ENCODE results near the gene TMED6. TPM values are rescaled to one million over a fixed set of nuclear protein-coding genes. Genes with fewer than 3 reads are reported as not detected.

TMED6 gene
- total and polyA plus RNA-seq, 2 of the 8 experiments (the other 6 are each of a cell fraction or from before 2014, with no cell fraction given) = not detected

DNA sequence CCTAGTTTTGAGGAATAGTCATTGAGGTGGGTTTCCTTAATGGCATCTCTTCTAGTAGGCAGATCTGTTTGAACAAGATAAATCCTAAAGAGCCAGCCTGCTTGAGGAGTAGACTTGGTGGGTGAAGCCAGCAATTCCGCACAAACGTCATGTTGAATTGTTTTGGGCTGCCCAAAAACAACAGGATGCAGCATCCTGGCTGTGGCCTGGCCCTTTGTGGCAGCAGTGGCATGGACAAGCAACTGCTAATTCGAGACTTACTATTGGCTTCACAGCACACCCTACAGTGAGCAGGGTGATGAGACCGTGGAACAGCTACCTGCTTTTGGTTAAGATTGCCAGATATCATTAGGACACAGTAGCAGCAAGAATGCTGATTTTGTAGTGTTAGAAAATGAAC is 49.7 kb downstream of the TMED6 start:
- FAIRE-seq (no peak), DNase-seq (ENCODE audit: low read depth in 1 of 2, low spot score in 2 of 2) (no peak)
- H2BK5ac ChIP-seq (ENCODE audit: low read depth, low read length) = no peak overlapping the region
- no peak overlapping the region for H3K4me3 ChIP-seq (ENCODE audit: extremely low read depth in 1 of 4, insufficient read depth in 2 of 4, low read depth in 3 of 4, low read length in 4 of 4)
- H2AFZ ChIP-seq (ENCODE audit: low read length) = no peak overlapping the region
- H3K56ac ChIP-seq (replicated peaks; ENCODE audit: insufficient read length, low read depth, low read length) = no peak overlapping the region
- 95% methylated on average over 4 of the region's 4 CpGs; no CpG with 5 or more reads in 1 of the 2 experiments for WGBS, 2 experiments (ENCODE audit: extremely low coverage in 1 of 2, insufficient coverage in 1 of 2, insufficient read length in 1 of 2, insufficient replicate concordance in 2 of 2, low coverage in 1 of 2, low lambda C conversion rate in 2 of 2, missing lambda C conversion rate in 1 of 2)
- no peak overlapping the region for H2BK15ac ChIP-seq (ENCODE audit: low read length)
- no peak overlapping the region for H3K4ac ChIP-seq (replicated peaks; ENCODE audit: insufficient read length, low read depth, low read length)
- CTCF ChIA-PET (ENCODE audit: partially characterized antibody) = interaction anchor here (1.2 to 1.7 kb wide), 2 partner anchors 14 to 143 kb away, joined by 3 to 6 read pairs; no protein-coding TSS in a partner anchor
- H3K4me2 ChIP-seq (ENCODE audit: insufficient read depth in 1 of 2, low read depth in 2 of 2, low read length in 2 of 2) = no peak overlapping the region
- no peaks in the 10 kb centered on the region for H3K27me3 ChIP-seq (replicated peaks in 1 of 4; ENCODE audit: control insufficient read depth in 3 of 4, extremely low read depth in 1 of 4, insufficient read depth in 3 of 4, low read length in 3 of 4)
- no peak overlapping the region for H3K9ac ChIP-seq (replicated peaks in 1 of 4; ENCODE audit: extremely low read depth in 1 of 4, low read depth in 3 of 4, low read length in 3 of 4)
- H3K23me2 ChIP-seq (ENCODE audit: low read depth, low read length) = no peaks in the 10 kb centered on the region
- H3K27ac ChIP-seq (ENCODE audit: low read depth, low read length) = no peak overlapping the region
- no peaks in the 10 kb centered on the region for H3K79me2 ChIP-seq (ENCODE audit: control insufficient read depth in 1 of 2, insufficient read depth in 2 of 2, low read length in 2 of 2)
- no peak overlapping the region for H3K18ac ChIP-seq (ENCODE audit: extremely low read depth, low read length)
- no peaks in the 10 kb centered on the region for H3K79me1 ChIP-seq (ENCODE audit: low read depth, low read length)
- H4K5ac ChIP-seq (ENCODE audit: insufficient read length, low read depth, low read length) = no peak overlapping the region
- no peaks in the 10 kb centered on the region for H3K4me1 ChIP-seq (replicated peaks in 1 of 4; ENCODE audit: control insufficient read depth in 3 of 4, insufficient read depth in 4 of 4, low read length in 3 of 4)
- H2AK5ac ChIP-seq (ENCODE audit: low read depth, low read length) = no peak overlapping the region
- H3K36me3 ChIP-seq (ENCODE audit: control insufficient read depth in 2 of 4, insufficient read depth in 4 of 4, low read length in 3 of 4) = peaks cover 0 to 15% (median 6%) of the 10 kb centered on the region in 4 experiments; a peak in 4 of 8 replicates
- no peaks in the 10 kb centered on the region for H4K20me1 ChIP-seq (replicated peaks in 1 of 2; ENCODE audit: control insufficient read depth in 1 of 2, insufficient read depth in 2 of 2, low read length in 2 of 2)
- no peak overlapping the region for H4K91ac ChIP-seq (replicated peaks; ENCODE audit: insufficient read length, low read length)
- H2BK12ac ChIP-seq (ENCODE audit: low read depth, low read length) = no peak overlapping the region
- H3K23ac ChIP-seq (ENCODE audit: insufficient read length) = no peak overlapping the region
- H3K14ac ChIP-seq (ENCODE audit: insufficient read length) = no peak overlapping the region
- H4K8ac ChIP-seq (ENCODE audit: extremely low read depth, insufficient read depth, low read length) = no peak overlapping the region
- no peak overlapping the region for H2BK120ac ChIP-seq (replicated peaks; ENCODE audit: low read depth, low read length)
- H2BK20ac ChIP-seq (ENCODE audit: low read length) = no peak overlapping the region
- H3K9me3 ChIP-seq (ENCODE audit: insufficient read depth in 2 of 2, low read depth in 1 of 2, low read length in 1 of 2) = no peaks in the 10 kb centered on the region
- POLR2A ChIA-PET (ENCODE audit: partially characterized antibody) = interaction anchor here (1.1 to 1.7 kb wide), 2 partner anchors 8 to 169 kb away, joined by 3 read pairs; no protein-coding TSS in a partner anchor
- no peak for TF ChIP-seq RXRA (IDR thresholded peaks at IDR 0.05; ENCODE audit: insufficient read depth, low read depth, low read length)
- no peak for TF ChIP-seq CEBPB (IDR thresholded peaks at IDR 0.05; ENCODE audit: low read depth, low read length)
- TF ChIP-seq TBP (IDR thresholded peaks at IDR 0.05; ENCODE audit: low read depth, low read length) = no peak
- TF ChIP-seq SUZ12 (IDR thresholded peaks at IDR 0.05; ENCODE audit: low read length) = no peak
- no peak for TF ChIP-seq EZH2 (IDR thresholded peaks at IDR 0.05; ENCODE audit: low read depth, low read length, severe bottlenecking)
- TF ChIP-seq, protein P1, sequence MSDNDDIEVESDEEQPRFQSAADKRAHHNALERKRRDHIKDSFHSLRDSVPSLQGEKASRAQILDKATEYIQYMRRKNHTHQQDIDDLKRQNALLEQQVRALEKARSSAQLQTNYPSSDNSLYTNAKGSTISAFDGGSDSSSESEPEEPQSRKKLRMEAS (IDR thresholded peaks at IDR 0.05) = no peak
- TF ChIP-seq SAP30 (IDR thresholded peaks at IDR 0.05; ENCODE audit: insufficient read depth, insufficient replicate concordance, low read length) = no peak
- TF ChIP-seq CTBP2 (IDR thresholded peaks at IDR 0.05; ENCODE audit: borderline replicate concordance, insufficient read depth, insufficient read length, low read length) = no peak
- no peak for TF ChIP-seq FOSL1 (IDR thresholded peaks at IDR 0.05; ENCODE audit: insufficient read depth, low read depth, low read length)
- TF ChIP-seq, protein P2, sequence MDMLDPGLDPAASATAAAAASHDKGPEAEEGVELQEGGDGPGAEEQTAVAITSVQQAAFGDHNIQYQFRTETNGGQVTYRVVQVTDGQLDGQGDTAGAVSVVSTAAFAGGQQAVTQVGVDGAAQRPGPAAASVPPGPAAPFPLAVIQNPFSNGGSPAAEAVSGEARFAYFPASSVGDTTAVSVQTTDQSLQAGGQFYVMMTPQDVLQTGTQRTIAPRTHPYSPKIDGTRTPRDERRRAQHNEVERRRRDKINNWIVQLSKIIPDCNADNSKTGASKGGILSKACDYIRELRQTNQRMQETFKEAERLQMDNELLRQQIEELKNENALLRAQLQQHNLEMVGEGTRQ (IDR thresholded peaks at IDR 0.05; ENCODE audit: low read length) = no peak
- TF ChIP-seq EGR1 (IDR thresholded peaks at IDR 0.05; ENCODE audit: borderline replicate concordance, low read depth, low read length) = no peak
- no peak for TF ChIP-seq NANOG (IDR thresholded peaks at IDR 0.05; ENCODE audit: insufficient read depth, low read depth, low read length, poor library complexity, severe bottlenecking)
